B cell (primary cell): ENCODE data around the gene RABGAP1. TPM values are rescaled to one million over a fixed set of nuclear protein-coding genes. Genes with fewer than 3 reads are reported as not detected.

Experiments used
- ATAC-seq: fragments of 200-7000 bp; cut with Tn5 transposase; one replicate; pipeline ENCODE4 v1.10.0; 2021; ENCODE audit warnings: low read depth, mild to moderate bottlenecking, moderate number of reproducible peaks, moderate library complexity
- CTCF ChIA-PET: fragments of 350-600 bp; sonication (Branson Sonifier 250); formaldehyde crosslinking; loops from one replicate; lab custom pipeline; 2021; ENCODE audit warnings: antibody characterized with exemption, inconsistent platforms; lab: Charles Lee
- POLR2A ChIA-PET: fragments of 350-600 bp; sonication (Branson Sonifier 250); formaldehyde crosslinking; loops from one replicate; lab custom pipeline; 2021; ENCODE audit warnings: antibody characterized with exemption; lab: Charles Lee
- DNase-seq: peaks from one replicate; pipeline ENCODE4 v3.0.0; 2013
- H2AFZ ChIP-seq: 2 replicates; pipeline ENCODE4 v1.6.1; 2012; ENCODE audit warnings: mild to moderate bottlenecking, low read depth, low read length; ENCODE audit not compliant: insufficient read depth, poor library complexity, severe bottlenecking
- H3K27ac ChIP-seq, 2 donors: 1 replicate in 1 of 2; 2 replicates in 1 of 2; pipeline ENCODE4 v1.5.1; 2012 to 2013; ENCODE audit warnings: low read length in 2 of 2, mild to moderate bottlenecking in 2 of 2, moderate library complexity in 1 of 2
- H3K27me3 ChIP-seq, 4 experiments: fragments of 200-600 bp in 1 of 4; sonication (generic) in 1 of 4; replicated peaks in 1 of 4; 1 replicate in 2 of 4; 2 replicates in 2 of 4; pipeline versions ENCODE4 v1.6.1 to v1.7.0; 2013 to 2016; ENCODE audit warnings: low read length in 3 of 4, mild to moderate bottlenecking in 2 of 4, mixed read lengths in 1 of 4, moderate library complexity in 1 of 4; ENCODE audit not compliant: insufficient read depth in 4 of 4, control insufficient read depth in 3 of 4; ENCODE audit errors: control extremely low read depth in 1 of 4
- H3K36me3 ChIP-seq, 2 experiments: replicated peaks in 1 of 2; 1 replicate in 1 of 2; 2 replicates in 1 of 2; pipeline versions ENCODE4 v1.6.1 to v1.7.1; 2013; ENCODE audit warnings: low read length in 1 of 2; ENCODE audit not compliant: insufficient read depth in 2 of 2, control insufficient read depth in 1 of 2; ENCODE audit errors: control extremely low read depth in 1 of 2, extremely low read depth in 1 of 2
- H3K4me1 ChIP-seq, 2 donors: fragments of 200-600 bp in 1 of 2; sonication (generic) in 1 of 2; 1 replicate in 1 of 2; 2 replicates in 1 of 2; pipeline versions ENCODE4 v1.5.1 to v1.6.1; 2013 to 2017; ENCODE audit warnings: low read length in 2 of 2; ENCODE audit not compliant: control insufficient read depth in 2 of 2, insufficient read depth in 2 of 2
- H3K4me2 ChIP-seq: replicated peaks from 2 replicates; pipeline ENCODE3; 2012; ENCODE audit warnings: mild to moderate bottlenecking, low read depth, low read length; ENCODE audit not compliant: poor library complexity, severe bottlenecking
- H3K4me3 ChIP-seq, 5 experiments: fragments of 200-600 bp in 1 of 5; sonication (generic) in 1 of 5; 1 replicate in 3 of 5; 2 replicates in 2 of 5; pipeline versions ENCODE4 v1.5.1 to v1.7.0; 2011 to 2016; ENCODE audit warnings: low read length in 4 of 5, mild to moderate bottlenecking in 4 of 5, low read depth in 2 of 5, control low read depth in 1 of 5, moderate library complexity in 1 of 5; ENCODE audit not compliant: insufficient read depth in 1 of 5; ENCODE audit errors: control extremely low read depth in 1 of 5, extremely low read depth in 1 of 5
- H3K79me2 ChIP-seq: fragments of 200-600 bp; sonication (generic); one replicate; pipeline ENCODE4 v1.6.0; 2016; ENCODE audit warnings: low read length; ENCODE audit not compliant: control insufficient read depth, insufficient read depth
- H3K9ac ChIP-seq: fragments of 200-600 bp; sonication (generic); 2 replicates; pipeline ENCODE4 v1.6.1; 2017; ENCODE audit warnings: mild to moderate bottlenecking, low read length, moderate library complexity
- H3K9me3 ChIP-seq, 3 donors: one replicate each; pipeline versions ENCODE4 v1.6.1 to v1.7.1; 2013; ENCODE audit warnings: low read length in 2 of 3; ENCODE audit not compliant: control insufficient read depth in 2 of 3, insufficient read depth in 1 of 3; ENCODE audit errors: control extremely low read depth in 1 of 3
- H4K20me1 ChIP-seq: 2 replicates; pipeline ENCODE4 v1.6.0; 2012; ENCODE audit warnings: mild to moderate bottlenecking, low read length; ENCODE audit not compliant: insufficient read depth, control insufficient read depth, poor library complexity, severe bottlenecking
- H3K27ac Mint-ChIP-seq: one replicate; pipeline ENCODE4 v1.8.0; 2021; ENCODE audit warnings: mixed read lengths
- H3K27me3 Mint-ChIP-seq: one replicate; pipeline ENCODE4 v1.8.0; 2021; ENCODE audit warnings: mixed read lengths
- H3K4me1 Mint-ChIP-seq: one replicate; pipeline ENCODE4 v1.8.0; 2021; ENCODE audit warnings: mixed read lengths
- H3K4me3 Mint-ChIP-seq: one replicate; pipeline ENCODE4 v1.8.0; 2021; ENCODE audit warnings: mixed read lengths
- H3K9me3 Mint-ChIP-seq: one replicate; pipeline ENCODE4 v1.8.0; 2022; ENCODE audit warnings: mixed read lengths; ENCODE audit not compliant: insufficient read depth
- EZH2 ChIP-seq: IDR thresholded peaks from 2 replicates; pipeline ENCODE4 v1.6.1; 2012; ENCODE audit warnings: borderline replicate concordance, low read depth, mild to moderate bottlenecking, moderate library complexity, low read length; ENCODE audit not compliant: insufficient read depth, poor library complexity, severe bottlenecking
- WGBS: methylation state at CpG from one replicate; pipeline ENCODE4 v1.1.5; 2013; ENCODE audit warnings: missing lambda C conversion rate; ENCODE audit not compliant: insufficient coverage; 5-methylcytosine and 5-hydroxymethylcytosine counted together
- intact Hi-C: fragments of 100-400 bp; cut with micrococcal nuclease; formaldehyde crosslinking; loops from one replicate; pipeline ENCODE4 v1.10.0; 2022
- polyA plus RNA-seq: library from polyadenylated mRNA; depleted of rRNA; stranded (reverse); fragments of >200 nt; gene quantifications from 2 replicates; pipeline ENCODE4 v1.2.3, GENCODE V29; 2012
- total RNA-seq, 2 donors: library from RNA; stranded (reverse); fragments of 120-200 nt in 1 of 2; gene quantifications; 1 replicate in 1 of 2; 2 replicates in 1 of 2; pipeline versions ENCODE4 v1.2.3 to v1.2.4, GENCODE V29; 2013 to 2022
- TF ChIP-seq, protein P1 (sequence below): fragments of 200-600 bp; IDR thresholded peaks from one replicate; pipeline ENCODE4 v1.8.0; 2022; ENCODE audit warnings: antibody characterized with exemption, mild to moderate bottlenecking

RABGAP1 gene
- total and polyA plus RNA-seq, 2 donors (not counting 1 experiment from before 2014, with no cell fraction given), result 13.9 to 81.0 TPM

DNA sequence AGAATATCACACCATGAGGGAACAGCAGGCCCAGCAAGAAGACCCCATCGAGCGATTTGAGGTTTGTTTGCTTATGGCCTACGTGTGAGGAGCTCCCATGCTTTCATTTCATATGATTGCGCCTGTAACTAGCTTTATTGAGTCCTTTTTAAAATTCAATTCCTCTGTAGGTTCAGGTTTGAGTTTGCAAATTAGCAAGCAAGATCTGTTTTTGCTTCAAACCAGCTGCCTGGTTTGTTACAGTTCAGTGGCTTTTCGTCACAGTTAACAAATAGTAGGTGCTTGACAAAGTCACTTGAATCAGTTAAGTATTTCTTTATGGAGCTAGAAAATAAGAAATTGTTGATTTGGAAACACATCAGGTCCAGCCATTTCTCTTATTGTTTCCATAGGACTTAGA is 149.0 kb downstream of the RABGAP1 start:
- ATAC-seq (peak; percentile 47), DNase-seq (peak; percentile 33)
- peaks cover 6 to 35% of the 10 kb centered on the region in 2 experiments for H3K36me3 ChIP-seq
- H3K4me3 ChIP-seq, result no peak overlapping the region
- H3K4me2 ChIP-seq, result peak overlapping the region; percentile 27
- H3K4me1 ChIP-seq, result peaks cover 30 to 39% of the 10 kb centered on the region in 2 donors
- no peaks in the 10 kb centered on the region for H3K9me3 ChIP-seq
- peak overlapping the region; percentile 68 for H3K27ac Mint-ChIP-seq
- no peaks in the 10 kb centered on the region for H4K20me1 ChIP-seq
- H3K9ac ChIP-seq, result no peak overlapping the region
- no peaks in the 10 kb centered on the region for H3K27me3 Mint-ChIP-seq
- H3K4me3 Mint-ChIP-seq, result peak overlapping the region; percentile 68
- WGBS, result 42% methylated on average over 2 of the region's 5 CpGs
- no peaks in the 10 kb centered on the region for H3K27me3 ChIP-seq
- H2AFZ ChIP-seq, result no peak overlapping the region
- TF ChIP-seq EZH2, result no peak
- TF ChIP-seq, protein P1, sequence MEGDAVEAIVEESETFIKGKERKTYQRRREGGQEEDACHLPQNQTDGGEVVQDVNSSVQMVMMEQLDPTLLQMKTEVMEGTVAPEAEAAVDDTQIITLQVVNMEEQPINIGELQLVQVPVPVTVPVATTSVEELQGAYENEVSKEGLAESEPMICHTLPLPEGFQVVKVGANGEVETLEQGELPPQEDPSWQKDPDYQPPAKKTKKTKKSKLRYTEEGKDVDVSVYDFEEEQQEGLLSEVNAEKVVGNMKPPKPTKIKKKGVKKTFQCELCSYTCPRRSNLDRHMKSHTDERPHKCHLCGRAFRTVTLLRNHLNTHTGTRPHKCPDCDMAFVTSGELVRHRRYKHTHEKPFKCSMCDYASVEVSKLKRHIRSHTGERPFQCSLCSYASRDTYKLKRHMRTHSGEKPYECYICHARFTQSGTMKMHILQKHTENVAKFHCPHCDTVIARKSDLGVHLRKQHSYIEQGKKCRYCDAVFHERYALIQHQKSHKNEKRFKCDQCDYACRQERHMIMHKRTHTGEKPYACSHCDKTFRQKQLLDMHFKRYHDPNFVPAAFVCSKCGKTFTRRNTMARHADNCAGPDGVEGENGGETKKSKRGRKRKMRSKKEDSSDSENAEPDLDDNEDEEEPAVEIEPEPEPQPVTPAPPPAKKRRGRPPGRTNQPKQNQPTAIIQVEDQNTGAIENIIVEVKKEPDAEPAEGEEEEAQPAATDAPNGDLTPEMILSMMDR, result no peak
- no peaks in the 10 kb centered on the region for H3K9me3 Mint-ChIP-seq
- peak overlapping the region; percentile 8 to 41 for H3K27ac ChIP-seq
- CTCF ChIA-PET, result interaction anchor here (0.6 to 8.7 kb wide), 9 partner anchors 8 to 296 kb away, joined by 3 to 63 read pairs (median 6); no protein-coding TSS in a partner anchor
- intact Hi-C loops, result no loop called here
- no peaks in the 10 kb centered on the region for H3K79me2 ChIP-seq
- POLR2A ChIA-PET, result no interaction called here
- H3K4me1 Mint-ChIP-seq, result peaks cover 72% of the 10 kb centered on the region

DNA sequence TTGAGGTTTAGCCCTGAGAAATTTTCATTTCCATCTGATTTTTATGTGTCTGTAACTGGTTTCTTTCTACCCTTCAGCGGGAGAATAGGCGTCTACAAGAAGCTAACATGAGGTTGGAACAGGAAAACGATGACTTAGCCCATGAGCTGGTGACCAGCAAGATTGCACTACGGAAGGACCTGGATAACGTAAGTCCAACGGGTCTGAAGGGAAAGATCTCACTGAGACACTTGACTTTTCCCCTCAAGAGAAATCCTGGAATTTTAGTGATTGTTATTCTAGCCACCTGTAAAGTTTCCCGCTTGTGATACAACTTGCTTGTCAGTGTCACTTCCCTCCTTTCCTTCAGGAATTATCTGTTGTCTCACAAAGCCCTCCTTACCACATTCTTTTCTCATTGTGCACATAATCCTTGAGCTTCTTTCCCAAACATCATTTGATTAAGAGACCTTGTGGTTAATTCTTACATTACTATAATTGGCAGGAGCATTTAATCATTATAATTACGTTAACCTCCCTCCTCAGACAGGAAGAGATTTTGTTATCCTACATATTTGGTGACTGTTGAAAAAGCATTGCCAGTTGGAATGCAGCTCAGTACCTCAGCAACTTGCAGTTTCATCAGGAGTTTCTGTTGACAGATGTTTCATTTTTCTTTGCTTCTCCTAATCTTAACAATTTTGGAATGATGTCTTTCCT is 149.5 kb downstream of the RABGAP1 start:
- peaks cover 73% of the 10 kb centered on the region for H3K4me1 Mint-ChIP-seq
- Histone ChIP-seq H3K4me1 (peaks cover 35 to 41% of the 10 kb centered on the region in 2 donors), H3K9me3 (no peaks in the 10 kb centered on the region), H3K36me3 (peaks cover 6 to 32% of the 10 kb centered on the region in 2 experiments), H3K9ac (no peak overlapping the region), H3K27ac (no peak overlapping the region), H3K4me2 (no peak overlapping the region), H4K20me1 (no peaks in the 10 kb centered on the region), H3K4me3 (no peak overlapping the region), H2AFZ (no peak overlapping the region), H3K27me3 (no peaks in the 10 kb centered on the region), H3K79me2 (no peaks in the 10 kb centered on the region)
- DNase-seq, result no peak
- H3K4me3 Mint-ChIP-seq, result peak overlapping the region; percentile 68
- POLR2A ChIA-PET, result interaction anchor here (0.6 kb wide), 1 partner anchor 166 kb away, joined by 8 read pairs; no protein-coding TSS in a partner anchor
- intact Hi-C loops, result no loop called here
- 96% methylated on average over 4 of the region's 8 CpGs for WGBS
- H3K9me3 Mint-ChIP-seq, result no peaks in the 10 kb centered on the region
- CTCF ChIA-PET, result interaction anchor here (1.0 to 8.7 kb wide), 10 partner anchors 8 to 295 kb away, joined by 3 to 63 read pairs (median 8); no protein-coding TSS in a partner anchor
- ATAC-seq, result no peak
- H3K27me3 Mint-ChIP-seq, result no peaks in the 10 kb centered on the region
- no peak for TF ChIP-seq EZH2
- TF ChIP-seq, protein P1, result no peak
- H3K27ac Mint-ChIP-seq, result peak overlapping the region; percentile 68
